ENCODE measurements around the gene GSTA5. TPM values are rescaled to one million over a fixed set of nuclear protein-coding genes. Genes with fewer than 3 reads are reported as not detected.

The GSTA5 gene
- total and polyA plus RNA-seq, 2 of the 8 experiments (the other 6 are each of a cell fraction or from before 2014, with no cell fraction given): not detected

- TF ChIP-seq, protein P1, sequence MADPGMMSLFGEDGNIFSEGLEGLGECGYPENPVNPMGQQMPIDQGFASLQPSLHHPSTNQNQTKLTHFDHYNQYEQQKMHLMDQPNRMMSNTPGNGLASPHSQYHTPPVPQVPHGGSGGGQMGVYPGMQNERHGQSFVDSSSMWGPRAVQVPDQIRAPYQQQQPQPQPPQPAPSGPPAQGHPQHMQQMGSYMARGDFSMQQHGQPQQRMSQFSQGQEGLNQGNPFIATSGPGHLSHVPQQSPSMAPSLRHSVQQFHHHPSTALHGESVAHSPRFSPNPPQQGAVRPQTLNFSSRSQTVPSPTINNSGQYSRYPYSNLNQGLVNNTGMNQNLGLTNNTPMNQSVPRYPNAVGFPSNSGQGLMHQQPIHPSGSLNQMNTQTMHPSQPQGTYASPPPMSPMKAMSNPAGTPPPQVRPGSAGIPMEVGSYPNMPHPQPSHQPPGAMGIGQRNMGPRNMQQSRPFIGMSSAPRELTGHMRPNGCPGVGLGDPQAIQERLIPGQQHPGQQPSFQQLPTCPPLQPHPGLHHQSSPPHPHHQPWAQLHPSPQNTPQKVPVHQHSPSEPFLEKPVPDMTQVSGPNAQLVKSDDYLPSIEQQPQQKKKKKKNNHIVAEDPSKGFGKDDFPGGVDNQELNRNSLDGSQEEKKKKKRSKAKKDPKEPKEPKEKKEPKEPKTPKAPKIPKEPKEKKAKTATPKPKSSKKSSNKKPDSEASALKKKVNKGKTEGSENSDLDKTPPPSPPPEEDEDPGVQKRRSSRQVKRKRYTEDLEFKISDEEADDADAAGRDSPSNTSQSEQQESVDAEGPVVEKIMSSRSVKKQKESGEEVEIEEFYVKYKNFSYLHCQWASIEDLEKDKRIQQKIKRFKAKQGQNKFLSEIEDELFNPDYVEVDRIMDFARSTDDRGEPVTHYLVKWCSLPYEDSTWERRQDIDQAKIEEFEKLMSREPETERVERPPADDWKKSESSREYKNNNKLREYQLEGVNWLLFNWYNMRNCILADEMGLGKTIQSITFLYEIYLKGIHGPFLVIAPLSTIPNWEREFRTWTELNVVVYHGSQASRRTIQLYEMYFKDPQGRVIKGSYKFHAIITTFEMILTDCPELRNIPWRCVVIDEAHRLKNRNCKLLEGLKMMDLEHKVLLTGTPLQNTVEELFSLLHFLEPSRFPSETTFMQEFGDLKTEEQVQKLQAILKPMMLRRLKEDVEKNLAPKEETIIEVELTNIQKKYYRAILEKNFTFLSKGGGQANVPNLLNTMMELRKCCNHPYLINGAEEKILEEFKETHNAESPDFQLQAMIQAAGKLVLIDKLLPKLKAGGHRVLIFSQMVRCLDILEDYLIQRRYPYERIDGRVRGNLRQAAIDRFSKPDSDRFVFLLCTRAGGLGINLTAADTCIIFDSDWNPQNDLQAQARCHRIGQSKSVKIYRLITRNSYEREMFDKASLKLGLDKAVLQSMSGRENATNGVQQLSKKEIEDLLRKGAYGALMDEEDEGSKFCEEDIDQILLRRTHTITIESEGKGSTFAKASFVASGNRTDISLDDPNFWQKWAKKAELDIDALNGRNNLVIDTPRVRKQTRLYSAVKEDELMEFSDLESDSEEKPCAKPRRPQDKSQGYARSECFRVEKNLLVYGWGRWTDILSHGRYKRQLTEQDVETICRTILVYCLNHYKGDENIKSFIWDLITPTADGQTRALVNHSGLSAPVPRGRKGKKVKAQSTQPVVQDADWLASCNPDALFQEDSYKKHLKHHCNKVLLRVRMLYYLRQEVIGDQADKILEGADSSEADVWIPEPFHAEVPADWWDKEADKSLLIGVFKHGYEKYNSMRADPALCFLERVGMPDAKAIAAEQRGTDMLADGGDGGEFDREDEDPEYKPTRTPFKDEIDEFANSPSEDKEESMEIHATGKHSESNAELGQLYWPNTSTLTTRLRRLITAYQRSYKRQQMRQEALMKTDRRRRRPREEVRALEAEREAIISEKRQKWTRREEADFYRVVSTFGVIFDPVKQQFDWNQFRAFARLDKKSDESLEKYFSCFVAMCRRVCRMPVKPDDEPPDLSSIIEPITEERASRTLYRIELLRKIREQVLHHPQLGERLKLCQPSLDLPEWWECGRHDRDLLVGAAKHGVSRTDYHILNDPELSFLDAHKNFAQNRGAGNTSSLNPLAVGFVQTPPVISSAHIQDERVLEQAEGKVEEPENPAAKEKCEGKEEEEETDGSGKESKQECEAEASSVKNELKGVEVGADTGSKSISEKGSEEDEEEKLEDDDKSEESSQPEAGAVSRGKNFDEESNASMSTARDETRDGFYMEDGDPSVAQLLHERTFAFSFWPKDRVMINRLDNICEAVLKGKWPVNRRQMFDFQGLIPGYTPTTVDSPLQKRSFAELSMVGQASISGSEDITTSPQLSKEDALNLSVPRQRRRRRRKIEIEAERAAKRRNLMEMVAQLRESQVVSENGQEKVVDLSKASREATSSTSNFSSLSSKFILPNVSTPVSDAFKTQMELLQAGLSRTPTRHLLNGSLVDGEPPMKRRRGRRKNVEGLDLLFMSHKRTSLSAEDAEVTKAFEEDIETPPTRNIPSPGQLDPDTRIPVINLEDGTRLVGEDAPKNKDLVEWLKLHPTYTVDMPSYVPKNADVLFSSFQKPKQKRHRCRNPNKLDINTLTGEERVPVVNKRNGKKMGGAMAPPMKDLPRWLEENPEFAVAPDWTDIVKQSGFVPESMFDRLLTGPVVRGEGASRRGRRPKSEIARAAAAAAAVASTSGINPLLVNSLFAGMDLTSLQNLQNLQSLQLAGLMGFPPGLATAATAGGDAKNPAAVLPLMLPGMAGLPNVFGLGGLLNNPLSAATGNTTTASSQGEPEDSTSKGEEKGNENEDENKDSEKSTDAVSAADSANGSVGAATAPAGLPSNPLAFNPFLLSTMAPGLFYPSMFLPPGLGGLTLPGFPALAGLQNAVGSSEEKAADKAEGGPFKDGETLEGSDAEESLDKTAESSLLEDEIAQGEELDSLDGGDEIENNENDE (IDR thresholded peaks at IDR 0.05; ENCODE audit: insufficient replicate concordance, low read length): no peak
- TF ChIP-seq YY1 (IDR thresholded peaks at IDR 0.05; ENCODE audit: low read depth, low read length) (no peak), RBBP5 (IDR thresholded peaks at IDR 0.05; ENCODE audit: borderline replicate concordance, low read depth, low read length) (no peak), ATF3 (IDR thresholded peaks at IDR 0.05; ENCODE audit: insufficient read depth, low read depth, low read length) (no peak), SUZ12 (IDR thresholded peaks at IDR 0.05; ENCODE audit: low read length) (no peak), SRF (IDR thresholded peaks at IDR 0.05; ENCODE audit: low read depth, low read length) (no peak), CHD2 (IDR thresholded peaks at IDR 0.05; ENCODE audit: low read length) (no peak), TAF7 (optimal IDR thresholded peaks at IDR 0.05; ENCODE audit: borderline replicate concordance, low read depth, low read length) (no peak), TEAD4 (IDR thresholded peaks at IDR 0.05; ENCODE audit: low read depth, low read length) (no peak)
These were observed 14.1 kb downstream of the GSTA5 start (continued) for GRCh38 chr6:52826513-52826912.
